IMR-90 (cell line): Measurements from ENCODE around the gene SLC25A5.

Experiments used
- BHLHE40 ChIP-seq: fragments of 150-350 bp; IDR thresholded peaks from 2 replicates; pipeline ENCODE4 v1.6.1; 2016; ENCODE audit warnings: mild to moderate bottlenecking, low read depth, low read length
- CEBPB ChIP-seq: IDR thresholded peaks from 2 replicates; pipeline ENCODE4 v1.6.1; 2012; ENCODE audit warnings: low read depth, low read length, improper control_type of control experiment
- CHD1 ChIP-seq: IDR thresholded peaks from 2 replicates; pipeline ENCODE4 v1.6.1; 2012; ENCODE audit warnings: low read depth, low read length, improper control_type of control experiment
- CTCF ChIP-seq: conservative IDR thresholded peaks from 2 replicates; pipeline ENCODE4 v1.5.1; 2012; ENCODE audit warnings: mild to moderate bottlenecking, low read depth, low read length, improper control_type of control experiment
- MAFK ChIP-seq: IDR thresholded peaks from 2 replicates; pipeline ENCODE4 v1.6.1; 2012; ENCODE audit warnings: low read depth, low read length, improper control_type of control experiment
- MXI1 ChIP-seq: IDR thresholded peaks from 2 replicates; pipeline ENCODE4 v1.6.1; 2012; ENCODE audit warnings: low read depth, mild to moderate bottlenecking, low read length, moderate library complexity, borderline replicate concordance
- POLR2A ChIP-seq: IDR thresholded peaks from 2 replicates; pipeline ENCODE4 v1.6.1; 2012; ENCODE audit warnings: mild to moderate bottlenecking, low read depth, low read length
- RAD21 ChIP-seq: IDR thresholded peaks from 2 replicates; pipeline ENCODE4 v1.6.1; 2012; ENCODE audit warnings: low read length, improper control_type of control experiment
- RCOR1 ChIP-seq: IDR thresholded peaks from 2 replicates; pipeline ENCODE4 v1.6.1; 2012; ENCODE audit warnings: mild to moderate bottlenecking, low read length, improper control_type of control experiment; ENCODE audit not compliant: insufficient replicate concordance
- RFX5 ChIP-seq: IDR thresholded peaks from 2 replicates; pipeline ENCODE4 v1.8.0; 2012; ENCODE audit warnings: low read depth, mild to moderate bottlenecking, low read length, moderate library complexity
- SMC3 ChIP-seq: fragments of 150-350 bp; IDR thresholded peaks from 2 replicates; pipeline ENCODE4 v1.6.1; 2016; ENCODE audit warnings: low read depth, mild to moderate bottlenecking, antibody characterized with exemption, low read length, moderate library complexity
- USF2 ChIP-seq: fragments of 150-350 bp; IDR thresholded peaks from 2 replicates; pipeline ENCODE4 v1.6.1; 2017; ENCODE audit warnings: mild to moderate bottlenecking, antibody characterized with exemption, low read length, low read depth

- TF ChIP-seq CEBPB (no peak), CTCF (no peak), POLR2A (no peak), RAD21 (no peak), RCOR1 (no peak), MAFK (no peak), USF2 (no peak), CHD1 (no peak), MXI1 (no peak), SMC3 (no peak), BHLHE40 (no peak), RFX5 (no peak)
Observed at GRCh38 chrX:119478504-119478903, 10.3 kb downstream of the SLC25A5 start.
